DMS 273 (cell line): ENCODE results near the gene MRTFA.
"Not testable (repeated sequence)": the region's sequence is repeated elsewhere in the genome, so short reads cannot be mapped to it uniquely, and the experiment has no call there.

Experiments used
- DNase-seq: peaks from one replicate; lab custom pipeline; 2025; ENCODE audit not compliant: unreplicated experiment; lab: John Stamatoyannopoulos, UW

Gene MRTFA

GRCh38 chr22:40525250-40525884, 111.2 kb downstream of the MRTFA start:
- peak; percentile 55 for DNase-seq

GRCh38 chr22:40524392-40525249, 111.9 kb downstream of the MRTFA start:
- peak; percentile 13 for DNase-seq

- DNase-seq = no peak
Observed at GRCh38 chr22:40522141-40522540, 114.4 kb downstream of the MRTFA start.

GRCh38 chr22:40521046-40521445, 115.5 kb downstream of the MRTFA start:
- DNase-seq = no peak

- DNase-seq = no peak
Observed at GRCh38 chr22:40520562-40520961, 116.0 kb downstream of the MRTFA start.

GRCh38 chr22:40519948-40520331, 116.6 kb downstream of the MRTFA start:
- no peak for DNase-seq

GRCh38 chr22:40519284-40519947, 117.1 kb downstream of the MRTFA start:
- no peak for DNase-seq

- DNase-seq = no peak
Observed at GRCh38 chr22:40518840-40519239, 117.7 kb downstream of the MRTFA start.

- peak; percentile 53 for DNase-seq
Observed at GRCh38 chr22:40517631-40518030, 118.9 kb downstream of the MRTFA start.

GRCh38 chr22:40516416-40516815, 120.1 kb downstream of the MRTFA start:
- no peak for DNase-seq

GRCh38 chr22:40512426-40513136, 123.9 kb downstream of the MRTFA start:
- DNase-seq = peak; percentile 69

- peak; percentile 59 for DNase-seq
Observed at GRCh38 chr22:40511604-40512003, 124.9 kb downstream of the MRTFA start.

- DNase-seq = peak; percentile 31
Observed at GRCh38 chr22:40510631-40511364, 125.7 kb downstream of the MRTFA start.

GRCh38 chr22:40509401-40510134, 127.0 kb downstream of the MRTFA start:
- peak; percentile 19 for DNase-seq

GRCh38 chr22:40508046-40508445, 128.5 kb downstream of the MRTFA start:
- DNase-seq = not testable (repeated sequence)

- DNase-seq = no peak
Observed at GRCh38 chr22:40507491-40507890, 129.0 kb downstream of the MRTFA start.

- no peak for DNase-seq
Observed at GRCh38 chr22:40506762-40507161, 129.8 kb downstream of the MRTFA start.

- DNase-seq = no peak
Observed at GRCh38 chr22:40504285-40505249, 132.0 kb downstream of the MRTFA start.

- DNase-seq = no peak
Observed at GRCh38 chr22:40502919-40503318, 133.6 kb downstream of the MRTFA start.
